GM18951 (cell line): Measurements from ENCODE around the gene HSPB1.
"Not testable (repeated sequence)": the region's sequence is repeated elsewhere in the genome, so short reads cannot be mapped to it uniquely, and the experiment has no call there.

Experiments
- POLR2A ChIP-seq: IDR thresholded peaks from 4 replicates; pipeline ENCODE4 v1.6.1; 2011; ENCODE audit warnings: mild to moderate bottlenecking; ENCODE audit not compliant: insufficient read length, insufficient read depth; ENCODE audit errors: extremely low read depth
- in situ Hi-C: fragments of 300-500 bp; cut with MboI; formaldehyde crosslinking; loops from one replicate; pipeline ENCODE4 v1.12.0; 2022; ENCODE audit warnings: low sequenced_read_pairs, mixed read lengths, inconsistent platforms; ENCODE audit not compliant: unreplicated experiment

The HSPB1 gene

GRCh38 chr7:76269895-76270294 is 32.6 kb upstream of the HSPB1 start:
- in situ Hi-C loops = no loop called here
- no peak for TF ChIP-seq POLR2A

- in situ Hi-C loops = not testable (repeated sequence)
Measured at GRCh38 chr7:76271384-76271783, 31.1 kb upstream of the HSPB1 start.

GRCh38 chr7:76272142-76272541 is 30.3 kb upstream of the HSPB1 start:
- in situ Hi-C loops = no loop called here
- no peak for TF ChIP-seq POLR2A

DNA sequence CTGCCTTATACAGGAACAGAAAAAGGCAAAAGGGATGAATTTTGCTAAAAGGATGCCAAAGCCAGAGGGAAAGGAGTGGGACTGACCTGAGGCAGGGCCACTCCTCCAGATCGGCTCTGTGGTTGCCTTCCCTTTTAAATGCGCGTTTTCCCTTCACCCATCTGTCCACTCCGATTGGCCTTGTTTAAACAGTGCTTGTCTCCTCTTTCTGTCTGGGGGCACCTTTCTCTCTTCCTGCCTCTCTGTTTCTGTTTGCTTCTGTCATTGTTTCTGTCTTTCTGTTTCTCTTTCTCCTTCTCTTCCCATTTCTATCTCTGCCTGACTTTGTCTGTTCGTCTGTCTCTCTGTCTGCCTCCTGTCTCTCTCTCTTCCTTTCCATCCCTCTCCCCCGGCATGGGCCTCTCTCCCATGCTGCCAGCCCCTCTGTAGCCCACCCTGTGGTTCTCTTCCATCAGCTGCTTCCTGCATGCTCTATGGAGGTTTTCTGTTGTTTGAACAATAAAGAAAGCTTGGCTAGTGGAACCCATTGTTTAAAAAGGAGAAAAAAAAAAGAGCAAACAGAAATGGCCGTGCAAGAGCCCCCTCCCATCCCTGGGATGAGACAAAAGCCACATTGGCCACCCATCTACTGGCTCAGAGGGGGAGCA is 29.5 kb upstream of the HSPB1 start:
- in situ Hi-C loops = no loop called here
- no peak for TF ChIP-seq POLR2A

DNA sequence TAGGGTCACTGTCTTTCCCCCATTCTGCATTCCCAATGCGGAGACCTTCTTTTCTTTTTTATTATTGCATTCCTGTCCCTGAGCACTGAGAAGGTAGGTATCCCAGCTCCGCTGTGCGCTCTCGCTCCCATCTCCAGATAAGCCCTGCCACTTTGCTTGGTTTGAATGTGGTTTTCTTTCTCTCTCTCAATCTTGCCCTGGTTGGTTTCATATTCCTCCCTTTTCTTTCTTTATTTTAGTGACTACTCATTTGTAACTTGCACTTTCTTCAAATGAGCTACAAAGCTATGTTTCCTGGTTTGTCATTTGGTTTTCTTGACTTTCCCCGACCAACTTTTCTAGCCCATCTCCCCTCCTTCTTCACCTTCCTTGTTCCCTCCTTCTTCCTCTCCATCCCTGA is 29.0 kb upstream of the HSPB1 start:
- TF ChIP-seq POLR2A = no peak
- in situ Hi-C loops = no loop called here

GRCh38 chr7:76278540-76278939 is 23.9 kb upstream of the HSPB1 start:
- TF ChIP-seq POLR2A = no peak
- in situ Hi-C loops = no loop called here

GRCh38 chr7:76280408-76280807 is 22.1 kb upstream of the HSPB1 start:
- in situ Hi-C loops = no loop called here
- TF ChIP-seq POLR2A = no peak

DNA sequence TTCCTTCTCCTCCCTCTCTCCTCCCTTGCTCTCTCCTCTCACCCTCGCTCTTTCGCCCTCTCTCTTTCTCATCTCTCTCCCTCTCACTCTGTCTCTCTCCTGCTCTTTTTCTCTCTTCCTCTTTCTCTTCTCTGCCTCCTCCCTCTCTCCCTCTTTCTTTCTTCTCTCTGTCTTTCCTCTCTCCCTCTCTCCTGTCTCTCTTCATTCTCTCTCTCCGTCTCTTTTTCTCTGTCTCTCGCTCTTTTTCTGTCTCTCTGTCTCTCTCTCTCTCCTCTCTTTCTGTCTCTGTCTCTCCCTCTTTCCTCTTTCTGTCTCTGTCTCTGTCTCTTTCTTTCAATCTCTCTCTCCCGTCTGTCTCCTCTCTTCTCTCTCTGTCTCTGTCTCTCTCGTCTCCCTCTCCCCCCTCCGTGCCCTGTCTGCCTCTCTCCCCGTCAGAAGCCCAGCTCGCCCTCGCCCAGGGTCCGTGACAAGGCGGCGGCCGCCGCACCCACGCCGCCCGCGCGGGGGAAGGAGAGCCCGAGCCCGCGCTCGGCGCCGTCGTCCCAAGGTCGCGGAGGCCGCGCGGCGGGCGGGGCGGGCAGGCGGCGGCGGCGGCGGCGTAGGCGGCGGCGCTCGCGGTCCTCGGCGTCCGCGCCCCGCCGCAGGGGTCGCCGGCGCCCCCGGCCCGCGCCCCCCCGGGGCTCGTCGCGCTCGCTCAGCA is 21.3 kb upstream of the HSPB1 start:
- in situ Hi-C loops = no loop called here
- TF ChIP-seq POLR2A = no peak

- in situ Hi-C loops = no loop called here
- TF ChIP-seq POLR2A = no peak
Measured at GRCh38 chr7:76281706-76282343, 20.6 kb upstream of the HSPB1 start.

- in situ Hi-C loops = no loop called here
- no peak for TF ChIP-seq POLR2A
Measured at GRCh38 chr7:76282344-76283253, 19.9 kb upstream of the HSPB1 start.

DNA sequence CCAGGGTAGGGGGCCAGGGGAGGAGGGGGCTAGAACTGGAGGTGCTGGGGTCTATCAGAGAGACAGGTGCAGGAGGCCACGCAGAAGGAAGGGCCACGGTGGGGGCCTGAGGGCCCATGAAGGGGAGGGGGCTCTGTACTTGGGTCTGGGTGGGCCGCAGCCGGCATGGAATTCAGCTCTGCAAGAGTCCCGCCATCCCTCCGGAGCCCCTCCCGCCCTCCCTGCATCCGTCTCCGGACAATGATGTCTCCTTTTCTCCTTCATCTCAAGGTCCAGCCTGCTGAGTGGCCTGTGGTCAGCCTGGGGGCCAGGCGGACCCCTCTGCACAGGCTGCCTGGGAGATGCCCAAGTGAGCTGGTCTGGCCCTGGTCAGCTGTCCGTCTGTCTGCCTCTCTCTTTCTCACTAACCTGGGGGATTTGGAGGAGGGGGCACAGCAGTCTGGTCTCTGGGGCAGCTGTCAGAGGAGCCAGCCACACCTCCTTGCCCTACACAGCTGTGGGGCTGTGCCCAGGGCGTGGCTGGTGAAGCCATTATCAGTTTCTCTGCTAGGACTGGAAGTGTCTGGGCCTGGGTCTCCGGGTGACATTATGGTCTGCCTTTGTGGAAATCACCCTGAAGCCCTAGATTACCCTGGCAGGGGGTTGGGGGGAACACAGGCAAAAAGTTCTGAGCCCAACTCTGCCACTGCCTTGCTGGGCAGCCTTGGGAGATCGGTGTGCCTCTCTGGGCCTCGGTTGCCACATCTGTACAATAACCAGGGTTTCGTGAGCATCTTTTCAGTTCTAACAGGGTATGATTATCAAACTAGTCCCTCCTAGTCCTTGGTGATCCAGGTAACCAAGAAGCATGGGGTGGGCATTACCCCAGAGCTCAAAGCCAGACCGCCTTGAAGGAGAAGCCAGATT is 19.0 kb upstream of the HSPB1 start:
- no peak for TF ChIP-seq POLR2A
- in situ Hi-C loops = no loop called here

- in situ Hi-C loops = no loop called here
- no peak for TF ChIP-seq POLR2A
Measured at GRCh38 chr7:76285604-76286374, 16.7 kb upstream of the HSPB1 start.
